ENCODE results near the gene BRD3OS.

BRD3OS gene, protein sequence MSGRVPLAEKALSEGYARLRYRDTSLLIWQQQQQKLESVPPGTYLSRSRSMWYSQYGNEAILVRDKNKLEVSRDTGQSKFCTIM

DNA sequence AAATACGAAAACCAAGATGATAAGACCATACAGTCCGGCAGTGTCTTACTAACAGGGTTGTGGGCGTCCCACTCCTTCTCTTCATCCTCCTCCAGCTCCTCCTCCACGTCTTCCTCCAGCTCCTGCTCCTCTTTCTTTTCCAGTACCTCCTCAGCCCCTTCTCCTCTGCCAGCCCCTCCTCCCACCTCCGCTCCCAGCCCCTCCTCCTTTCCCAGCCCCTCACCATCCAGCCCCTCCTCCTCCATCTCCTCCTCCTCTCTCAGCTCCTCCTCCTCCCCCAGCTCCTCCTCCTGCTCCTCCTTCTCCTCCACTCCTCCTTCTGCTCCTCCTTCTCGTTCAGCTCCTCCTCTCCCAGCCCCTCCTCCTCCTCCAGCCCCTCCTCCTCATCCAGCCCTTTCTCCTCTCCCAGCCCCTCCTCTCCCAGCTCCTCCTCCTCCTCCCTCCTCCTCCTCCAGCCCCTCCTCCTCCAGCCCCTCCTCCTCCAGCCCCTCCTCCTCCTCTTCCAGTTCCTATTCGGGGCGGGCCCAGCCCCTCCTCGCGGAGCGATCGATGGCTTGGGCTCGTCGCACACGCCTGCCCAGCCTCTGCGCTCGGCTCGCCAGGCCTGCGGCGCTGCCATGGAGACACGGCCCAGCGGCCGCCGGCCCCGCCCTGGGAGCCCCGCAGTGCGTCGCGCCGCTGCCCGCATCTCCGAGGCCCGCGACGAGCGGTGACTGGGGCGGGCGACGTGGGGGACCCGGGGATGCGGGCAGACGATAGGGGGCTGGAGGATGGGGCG lies at the start of gene BRD3OS:
BRD3OS (plus strand) TSS at position 654 of the 778 bp plus-strand sequence. CDS start 1,267 bp downstream, outside the sequence.
- DNase-seq (ENCODE audit: low read depth in 2 of 2), result peak; percentile 88 to 92

DNA sequence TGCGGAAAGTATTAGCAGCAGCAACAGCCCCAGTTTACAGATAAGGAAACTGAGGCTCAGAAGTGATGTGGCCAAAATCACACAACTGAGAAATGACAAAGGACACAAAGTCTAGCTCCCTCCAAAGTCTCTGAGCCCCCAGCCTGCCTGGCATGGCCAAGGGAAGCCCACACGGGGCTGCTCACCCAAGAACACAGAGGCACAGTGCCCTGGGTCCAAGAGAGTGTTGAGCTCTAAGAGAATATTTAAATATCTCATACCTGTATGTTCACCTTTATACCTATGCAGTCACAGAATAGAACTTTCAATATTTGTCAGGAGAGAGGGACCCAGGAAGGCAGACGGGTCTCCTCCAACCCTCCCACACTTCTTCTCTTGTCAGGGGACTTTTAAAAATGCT lies 49.8 kb upstream of the BRD3OS start:
- no peak for DNase-seq (ENCODE audit: low read depth in 2 of 2)

DNA sequence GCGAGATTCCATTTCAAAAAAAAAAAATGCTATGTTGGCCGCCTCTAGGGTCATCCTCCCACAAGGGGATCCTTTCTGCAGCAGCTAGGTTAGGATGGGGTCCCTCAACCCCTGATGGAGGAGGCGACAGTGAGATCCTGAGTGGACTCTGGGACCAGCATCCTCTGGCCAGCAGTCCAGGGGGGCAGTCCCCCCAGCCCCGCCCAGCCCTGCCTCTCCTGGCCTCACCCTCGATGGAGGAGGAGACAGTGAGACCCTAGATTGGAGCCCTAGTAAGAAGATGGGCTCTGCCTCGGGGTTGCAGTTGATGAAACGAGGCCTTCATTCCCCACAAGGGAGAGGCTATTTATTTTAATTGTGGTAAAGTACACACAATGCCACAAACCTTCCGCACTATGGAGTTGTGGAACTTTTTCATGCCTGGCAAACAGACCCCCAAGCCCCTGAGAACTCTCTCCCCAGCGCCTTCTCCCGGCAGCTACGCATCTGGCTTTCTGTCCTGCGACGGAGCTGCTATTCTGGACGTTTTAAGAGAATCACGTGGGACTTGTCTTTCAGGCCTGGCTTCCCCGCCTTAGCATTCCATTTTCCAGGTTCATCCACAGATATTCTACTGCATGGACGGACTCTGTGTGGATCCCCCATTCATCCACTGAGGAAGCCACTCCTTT lies 49.0 kb upstream of the BRD3OS start:
- DNase-seq (ENCODE audit: low read depth in 2 of 2), result no peak

DNA sequence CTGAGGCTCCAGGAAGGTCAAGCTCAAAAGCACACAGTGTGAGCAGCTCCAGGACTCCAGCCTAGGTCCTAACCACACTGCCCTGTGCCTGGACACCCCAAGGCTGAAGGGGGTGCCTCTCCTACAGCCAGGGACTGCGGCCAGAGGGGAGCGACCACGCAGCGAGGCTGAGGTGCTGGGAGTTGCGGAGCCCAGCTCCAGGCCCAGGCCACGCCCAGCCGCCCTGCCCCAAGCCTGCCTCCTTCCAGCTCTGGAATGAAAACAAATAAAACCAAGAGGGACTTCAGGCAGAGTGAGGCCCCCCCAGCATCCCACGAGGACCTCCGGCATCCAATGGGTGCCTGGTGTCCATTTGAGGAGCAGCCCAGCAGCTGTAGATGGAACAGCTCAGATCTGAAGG lies 48.4 kb upstream of the BRD3OS start:
- DNase-seq (ENCODE audit: low read depth in 2 of 2), result no peak

DNA sequence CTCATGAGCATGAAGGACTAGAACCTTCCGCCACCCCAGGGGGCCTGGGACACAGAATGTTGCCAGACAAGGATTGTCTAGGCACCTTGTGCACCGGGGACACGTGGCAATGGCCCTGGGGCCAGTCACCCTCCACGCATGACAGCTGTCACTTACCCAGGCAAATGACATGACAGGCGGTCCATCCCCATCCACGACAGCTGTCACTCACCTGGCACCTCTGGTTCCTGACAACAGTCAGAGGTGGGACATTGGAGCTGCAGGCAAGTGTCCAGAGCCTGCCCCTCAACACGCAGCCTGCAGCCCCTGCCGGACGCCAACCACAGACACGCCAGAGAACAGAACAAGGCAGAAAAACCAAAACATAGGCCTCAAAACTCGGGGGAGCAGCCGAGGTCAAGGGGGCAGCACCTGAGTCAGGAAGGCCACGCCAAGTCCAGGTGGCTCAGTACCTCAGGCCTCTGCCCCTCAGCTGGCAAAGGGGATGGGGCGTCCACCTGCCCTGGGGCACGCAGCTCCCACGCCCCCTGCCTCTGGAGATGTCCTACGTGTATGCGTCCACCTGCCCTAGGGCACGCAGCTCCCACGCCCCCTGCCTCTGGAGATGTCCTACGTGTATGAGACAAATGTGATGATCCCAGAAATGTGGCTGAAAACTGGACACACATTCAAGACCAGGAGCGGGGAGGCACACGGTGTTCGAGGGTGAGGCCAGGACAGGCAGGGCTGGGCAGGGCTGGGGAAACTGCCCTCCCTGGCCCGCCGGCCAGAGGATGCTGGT lies 47.7 kb upstream of the BRD3OS start:
- no peak for DNase-seq (ENCODE audit: low read depth in 2 of 2)

DNA sequence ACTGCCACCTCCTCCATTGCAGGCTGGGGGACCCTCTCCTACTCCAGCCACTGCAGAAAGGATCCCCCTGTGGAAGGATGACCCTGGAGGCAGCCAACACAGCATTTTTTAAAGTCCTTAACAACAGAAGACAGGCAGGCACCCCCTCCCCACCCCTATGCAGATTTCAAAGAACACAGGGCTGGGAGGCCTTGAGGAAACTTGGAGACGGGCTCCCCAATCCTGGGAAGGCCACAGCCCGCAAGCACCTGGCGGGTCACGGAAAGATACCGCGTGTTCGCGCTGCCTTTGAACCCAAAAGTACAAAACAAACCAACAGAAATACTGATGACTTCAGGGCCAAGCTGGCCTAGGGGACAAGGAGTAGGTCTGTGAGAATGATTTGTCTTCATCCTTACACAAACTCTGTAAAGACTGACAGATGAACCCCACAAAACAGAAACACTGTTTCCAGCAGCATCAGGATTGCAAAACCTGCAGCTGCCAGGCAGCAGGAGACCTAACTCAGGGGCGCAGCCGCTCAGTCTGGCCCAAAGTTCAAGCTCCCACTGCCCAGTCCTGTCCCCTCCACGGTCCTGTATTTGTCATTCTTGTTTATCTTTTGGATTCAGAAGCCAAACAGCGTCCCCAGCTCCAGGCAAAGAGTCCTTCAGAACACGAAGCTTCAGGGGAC lies 46.9 kb upstream of the BRD3OS start:
- no peak for DNase-seq (ENCODE audit: low read depth in 2 of 2)

DNA sequence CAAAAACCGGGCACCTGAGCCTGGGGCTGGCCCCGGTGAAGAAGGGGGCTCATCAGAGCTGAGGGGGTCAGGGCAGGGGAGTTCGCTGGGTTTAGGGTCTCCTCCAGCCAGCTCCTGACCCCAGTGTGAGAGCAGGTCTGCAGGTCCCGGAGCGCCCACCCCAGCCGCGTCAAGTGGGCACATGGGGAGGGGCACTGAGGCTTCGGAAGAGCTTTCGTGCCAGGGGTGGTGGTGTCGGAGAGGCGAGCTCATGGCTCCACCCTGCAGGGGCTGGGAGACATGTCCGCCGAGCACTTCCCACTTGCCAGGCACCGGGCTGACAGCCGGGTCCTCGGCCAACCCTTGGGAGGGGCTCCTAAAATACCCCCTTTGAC lies 46.4 kb upstream of the BRD3OS start:
- no peak for DNase-seq (ENCODE audit: low read depth in 2 of 2)

DNA sequence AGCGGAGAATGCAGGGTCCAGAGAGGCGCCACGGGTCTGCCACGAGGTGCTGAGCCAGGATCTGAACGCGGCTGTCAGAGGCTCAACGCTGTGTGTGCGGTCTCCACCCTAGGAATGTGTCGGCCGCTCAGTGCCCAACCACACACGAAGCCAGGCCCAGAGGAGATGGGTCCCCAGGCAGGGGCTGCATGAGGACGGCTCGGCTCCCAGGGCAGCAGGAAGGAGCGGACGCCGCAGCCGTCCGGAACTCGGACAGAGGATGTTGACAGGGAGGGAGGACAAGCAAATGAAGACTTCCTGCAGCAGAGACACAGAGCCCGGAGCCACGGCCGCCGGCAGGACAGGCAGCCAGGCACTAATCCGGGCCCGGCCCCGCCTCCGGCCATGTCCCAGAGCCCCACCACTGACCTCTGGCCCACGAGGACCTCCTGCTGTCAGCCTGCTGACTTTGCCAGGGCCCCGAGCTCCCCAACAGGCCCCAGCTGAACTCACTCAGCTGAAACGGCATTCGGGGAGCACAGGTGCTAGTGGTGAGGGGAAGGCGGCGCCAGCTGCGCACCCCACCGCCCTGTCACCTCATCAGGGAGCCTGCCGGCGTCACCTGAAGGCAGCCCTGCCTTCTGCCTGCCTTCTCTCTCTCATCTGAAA lies 45.9 kb upstream of the BRD3OS start:
- DNase-seq (ENCODE audit: low read depth in 2 of 2), result no peak

DNA sequence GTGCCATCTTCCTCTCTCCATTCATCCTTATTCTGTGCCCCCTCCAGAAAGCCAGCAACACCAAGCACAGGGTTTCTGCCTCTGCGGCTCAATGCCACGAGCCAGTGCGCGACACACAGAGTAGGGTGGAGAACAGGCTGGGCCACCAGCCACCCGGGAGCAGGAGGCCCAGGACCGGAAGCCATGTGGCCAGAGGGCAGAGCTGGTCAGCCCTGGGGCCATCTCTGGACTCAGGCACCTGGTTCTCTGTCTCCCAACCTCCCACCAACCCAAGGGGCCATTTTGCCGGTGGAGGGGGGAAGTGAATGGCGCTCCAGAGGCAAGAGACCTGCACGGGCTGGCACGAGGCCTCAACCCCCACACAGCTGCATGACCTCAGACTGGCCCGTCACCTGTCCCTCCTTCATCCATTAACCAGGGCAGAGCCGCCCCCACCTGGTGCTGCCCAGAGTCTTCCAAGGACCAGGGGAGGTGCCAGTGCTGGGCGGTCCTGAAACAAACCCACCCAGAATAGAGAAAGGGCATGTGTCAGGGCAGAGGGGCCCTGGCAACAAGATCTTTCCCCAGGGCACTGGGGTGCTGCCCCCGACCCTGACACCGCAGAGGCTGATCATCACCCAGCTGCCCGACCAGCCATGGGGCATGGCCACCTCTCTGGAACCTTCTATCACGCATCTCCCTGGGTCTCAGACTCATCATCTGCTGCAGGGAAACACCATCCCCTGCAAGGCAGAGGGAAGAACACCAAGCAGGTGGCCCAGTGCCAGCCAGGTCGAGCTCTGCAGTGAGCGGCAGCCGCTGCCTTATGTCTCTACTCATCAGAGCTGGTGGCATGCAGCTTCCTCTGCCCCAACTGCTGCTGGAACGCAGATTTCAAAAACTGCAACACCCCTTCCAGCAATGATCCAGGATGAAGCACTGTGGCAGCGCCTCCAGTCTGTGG lies 45.1 kb upstream of the BRD3OS start:
- DNase-seq (ENCODE audit: low read depth in 2 of 2), result no peak

DNA sequence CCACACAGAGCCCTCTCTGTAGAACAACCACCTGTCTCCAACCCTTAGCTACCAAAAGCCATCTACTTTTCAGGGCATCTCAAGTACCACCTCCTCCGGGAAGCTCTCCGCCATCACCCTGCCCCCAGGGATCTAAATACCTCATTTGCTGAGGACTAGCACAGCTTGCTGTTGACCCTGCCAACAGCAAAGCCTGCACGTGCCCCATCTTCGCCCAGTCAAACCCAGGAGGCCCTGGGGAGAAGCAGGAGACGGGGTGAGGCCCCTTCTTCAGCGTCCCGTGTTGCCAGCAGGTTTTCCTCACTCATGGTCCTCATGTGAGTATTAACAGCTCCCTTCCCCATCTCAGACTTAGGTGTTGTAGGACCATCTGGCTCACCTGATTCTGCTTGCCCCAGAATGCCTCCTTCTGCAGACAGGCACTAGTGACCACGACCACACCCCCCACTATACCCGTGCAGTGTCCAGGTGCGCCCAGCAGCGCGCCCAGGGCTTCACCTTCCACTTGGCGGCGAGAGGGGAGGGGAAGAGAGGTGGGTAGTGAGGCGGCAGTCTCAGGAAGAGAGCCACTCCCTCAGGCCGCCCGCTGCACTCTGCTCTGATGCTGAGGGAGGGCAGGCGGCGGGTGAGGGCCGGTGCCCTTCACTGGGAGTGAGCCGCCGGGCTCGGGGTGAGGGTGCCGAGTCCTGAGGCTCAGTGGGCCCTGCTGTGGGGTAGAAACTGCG lies 44.3 kb upstream of the BRD3OS start:
- DNase-seq (ENCODE audit: low read depth in 2 of 2), result no peak

DNA sequence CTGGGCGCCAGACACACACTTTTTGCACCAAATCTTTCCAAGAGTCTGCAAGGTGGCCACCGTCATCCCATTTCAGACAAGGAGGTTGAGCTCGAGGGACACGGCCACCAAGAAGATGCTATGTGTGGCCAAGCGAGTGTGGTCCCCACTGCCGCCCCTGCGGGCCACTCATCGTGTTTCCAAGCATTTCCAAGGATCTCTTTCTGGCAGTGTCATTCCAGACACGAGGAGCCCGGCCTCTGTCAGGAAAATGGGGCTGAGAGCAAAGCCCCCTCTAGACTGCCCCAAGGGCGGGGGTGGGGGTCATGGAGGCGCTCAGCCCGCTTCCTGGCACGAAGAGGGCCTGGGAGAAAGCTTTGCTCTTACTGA lies 43.7 kb upstream of the BRD3OS start:
- no peak for DNase-seq (ENCODE audit: low read depth in 2 of 2)

DNA sequence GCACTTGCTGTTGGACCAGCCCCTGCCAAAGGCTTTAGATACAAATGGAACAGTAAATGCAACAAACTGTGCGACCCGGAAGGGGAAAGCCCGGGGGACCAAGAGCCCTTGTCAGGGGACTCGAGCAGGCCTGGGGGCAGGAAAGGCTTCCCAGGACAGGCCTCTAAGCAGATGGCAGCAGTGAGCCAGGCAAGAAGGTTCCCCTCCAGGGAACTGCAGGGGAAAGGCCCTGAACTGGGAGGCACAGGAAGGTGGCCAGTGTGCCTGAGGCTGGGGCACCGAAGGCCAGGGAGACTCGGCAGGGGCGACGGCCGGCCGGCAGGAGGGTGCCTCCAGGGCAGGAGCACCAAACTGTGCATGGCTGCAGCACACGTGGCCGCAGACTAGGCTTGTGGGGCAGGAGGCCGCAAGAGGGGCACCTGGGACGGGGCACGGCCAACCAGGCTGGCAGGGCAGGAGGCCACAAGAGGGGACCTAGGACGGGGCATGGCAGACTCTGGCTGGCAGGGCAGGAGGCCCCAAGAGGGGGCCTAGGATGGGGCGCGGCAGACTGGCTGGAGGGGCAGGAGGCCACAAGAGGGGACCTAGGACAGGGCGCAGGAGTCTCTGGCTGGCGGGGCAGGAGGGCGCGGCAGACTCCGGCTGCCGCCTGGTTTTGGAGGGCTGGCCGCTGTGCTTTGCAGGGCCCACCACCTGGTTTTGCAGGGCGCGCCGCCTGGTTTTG lies 43.2 kb upstream of the BRD3OS start:
- no peak for DNase-seq (ENCODE audit: low read depth in 2 of 2)

DNA sequence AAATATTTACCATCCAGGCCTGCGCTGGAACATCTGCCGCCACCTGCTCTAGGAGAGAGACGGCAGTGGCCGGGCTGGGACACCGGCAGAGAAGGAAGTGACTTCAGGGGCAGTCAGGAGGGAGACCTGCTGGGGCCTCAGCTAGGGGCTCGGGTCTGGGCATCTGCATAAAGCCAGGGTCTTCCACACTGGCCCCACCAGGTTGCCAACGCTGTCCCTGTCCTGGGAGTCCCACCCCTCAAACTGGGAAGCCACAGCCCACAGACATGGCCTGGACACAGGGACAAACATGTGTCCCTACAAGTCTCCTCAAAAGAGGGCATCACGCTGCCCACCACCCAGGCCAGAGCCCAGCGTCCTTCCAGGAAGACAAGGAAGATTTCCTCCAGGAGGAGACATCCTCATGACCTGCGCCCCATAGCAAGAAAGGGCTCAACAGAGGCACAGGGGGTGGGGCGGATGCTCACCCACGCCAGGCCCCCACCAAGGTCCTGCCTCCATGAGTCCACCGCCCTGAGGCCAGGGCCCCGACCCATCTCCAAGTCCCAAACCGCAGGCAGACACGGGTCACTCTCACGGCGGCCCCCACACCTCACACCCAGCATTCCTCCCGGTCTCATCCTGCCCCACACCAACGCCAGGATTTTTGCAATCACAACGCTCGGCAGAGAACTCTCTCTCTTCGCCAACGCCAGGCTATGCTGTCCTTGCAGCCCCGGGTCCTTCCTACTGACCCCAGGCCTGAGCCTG lies 42.1 kb upstream of the BRD3OS start:
- DNase-seq (ENCODE audit: low read depth in 2 of 2), result no peak

DNA sequence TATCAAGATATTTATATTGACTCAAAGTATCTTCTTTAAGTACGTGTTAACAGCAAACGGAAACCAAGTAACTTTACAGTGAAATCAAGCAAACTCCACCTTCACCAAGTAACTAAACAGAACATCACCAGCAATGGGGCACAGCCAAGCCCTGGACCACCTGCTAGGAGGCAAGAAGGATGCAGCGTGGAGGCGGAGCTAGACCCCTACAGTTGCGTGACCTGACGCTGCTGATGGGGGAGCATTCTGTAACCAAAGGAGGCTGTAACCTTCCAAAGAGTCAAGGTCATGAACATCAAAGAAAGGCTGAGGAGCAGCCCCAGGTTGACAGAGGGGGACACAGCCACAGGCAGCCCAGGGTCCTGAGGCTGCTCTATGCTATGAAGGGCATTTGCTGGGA lies 39.2 kb upstream of the BRD3OS start:
- no peak for DNase-seq (ENCODE audit: low read depth in 2 of 2)

DNA sequence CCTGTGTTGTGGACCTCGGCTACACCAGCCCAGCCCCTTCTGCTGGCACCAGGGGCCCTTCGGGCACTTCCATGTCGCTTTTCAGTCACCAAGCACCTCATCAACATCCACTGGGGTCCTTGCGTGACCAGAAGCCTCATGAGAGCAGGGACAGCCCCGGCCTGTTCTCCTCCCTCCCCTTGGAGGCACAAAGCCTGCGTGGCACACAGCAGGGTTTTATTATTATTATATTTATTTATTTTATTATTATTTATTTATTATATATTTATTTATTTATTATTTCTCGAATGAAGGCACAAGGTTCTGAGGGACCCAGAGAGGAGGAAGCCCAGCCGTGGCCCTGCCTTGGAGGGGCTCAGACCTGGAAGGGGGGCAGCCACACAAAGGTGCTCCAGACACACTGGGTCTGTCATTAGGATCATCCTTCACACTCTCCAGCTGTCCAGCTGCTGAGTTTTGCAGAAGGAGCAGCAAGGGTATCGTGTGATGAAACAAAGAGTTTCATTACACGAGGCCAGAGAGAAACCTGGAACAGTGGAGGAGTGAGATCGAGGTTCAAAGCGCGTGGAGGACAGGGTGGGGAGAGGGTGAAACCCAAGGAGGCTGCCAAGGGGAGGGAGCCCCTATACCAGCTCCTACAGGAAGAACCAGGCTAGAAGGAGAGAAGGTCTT lies 38.4 kb upstream of the BRD3OS start:
- DNase-seq (ENCODE audit: low read depth in 2 of 2), result no peak

DNA sequence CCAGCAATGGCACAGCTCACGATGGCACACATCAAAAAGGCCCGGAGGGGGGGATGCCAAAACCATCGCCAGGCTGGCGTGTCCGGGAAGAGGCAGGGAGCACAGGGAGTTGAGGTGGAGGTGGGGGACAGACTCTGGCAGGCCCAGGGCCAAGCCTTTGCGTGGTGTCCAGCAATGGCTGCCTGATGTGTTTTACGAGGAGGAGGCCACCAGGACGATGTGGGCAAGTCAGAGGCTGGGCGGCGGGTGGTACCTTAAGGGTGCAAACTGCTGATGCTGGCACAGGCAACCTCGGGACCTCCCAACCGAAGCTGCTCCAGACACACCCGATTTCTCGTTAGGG lies 37.9 kb upstream of the BRD3OS start:
- no peak for DNase-seq (ENCODE audit: low read depth in 2 of 2)

DNA sequence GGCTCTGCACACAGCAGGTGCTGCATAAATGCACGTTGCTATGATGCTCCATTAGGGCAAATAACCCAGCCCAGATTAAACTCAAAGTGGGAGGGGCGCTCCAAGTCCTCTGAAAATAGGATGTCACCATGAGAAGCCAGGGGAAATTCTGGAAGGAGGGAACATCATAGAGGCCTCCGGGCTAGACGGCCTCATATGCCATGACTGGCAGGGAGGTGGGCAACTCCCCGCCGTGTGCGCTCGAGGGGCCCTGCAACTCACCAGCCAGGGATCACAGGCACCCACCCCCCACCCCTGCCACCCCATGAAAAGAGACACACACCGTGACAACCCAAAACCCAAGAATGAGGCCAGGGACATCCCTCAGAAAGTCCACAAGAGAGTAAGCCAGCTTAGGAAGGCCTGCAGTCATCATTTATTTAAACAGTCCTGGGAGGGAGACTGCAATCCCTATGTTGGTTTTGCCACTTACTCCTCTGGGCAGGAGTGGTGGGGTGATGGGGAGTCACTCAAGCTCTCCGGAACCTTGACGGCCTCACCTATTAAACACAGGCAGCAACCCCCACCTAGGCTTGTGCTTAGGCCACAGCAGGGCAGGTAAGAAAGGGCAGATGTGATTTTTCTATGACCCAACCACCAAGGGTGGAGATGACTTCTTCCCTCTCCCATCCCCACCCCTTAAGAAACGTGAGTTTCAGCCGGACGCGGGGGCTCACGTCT lies 37.2 kb upstream of the BRD3OS start:
- DNase-seq (ENCODE audit: low read depth in 2 of 2), result no peak
